CD4-positive, alpha-beta T cell treated with Interleukin-4 for 4 hours (primary cell): Measurements from ENCODE around the gene SSH3.

Experiments
- DNase-seq: peaks from one replicate; pipeline ENCODE4 v3.0.0-alpha.2; 2020

SSH3 gene

GRCh38 chr11:67298786-67299185 lies 4.5 kb upstream of the SSH3 start:
- DNase-seq, result no peak

GRCh38 chr11:67299471-67300191 lies 3.7 kb upstream of the SSH3 start:
- no peak for DNase-seq

GRCh38 chr11:67300256-67300755 lies 3.0 kb upstream of the SSH3 start:
- DNase-seq, result no peak

GRCh38 chr11:67300756-67301312 lies 2.5 kb upstream of the SSH3 start:
- DNase-seq, result no peak

DNA sequence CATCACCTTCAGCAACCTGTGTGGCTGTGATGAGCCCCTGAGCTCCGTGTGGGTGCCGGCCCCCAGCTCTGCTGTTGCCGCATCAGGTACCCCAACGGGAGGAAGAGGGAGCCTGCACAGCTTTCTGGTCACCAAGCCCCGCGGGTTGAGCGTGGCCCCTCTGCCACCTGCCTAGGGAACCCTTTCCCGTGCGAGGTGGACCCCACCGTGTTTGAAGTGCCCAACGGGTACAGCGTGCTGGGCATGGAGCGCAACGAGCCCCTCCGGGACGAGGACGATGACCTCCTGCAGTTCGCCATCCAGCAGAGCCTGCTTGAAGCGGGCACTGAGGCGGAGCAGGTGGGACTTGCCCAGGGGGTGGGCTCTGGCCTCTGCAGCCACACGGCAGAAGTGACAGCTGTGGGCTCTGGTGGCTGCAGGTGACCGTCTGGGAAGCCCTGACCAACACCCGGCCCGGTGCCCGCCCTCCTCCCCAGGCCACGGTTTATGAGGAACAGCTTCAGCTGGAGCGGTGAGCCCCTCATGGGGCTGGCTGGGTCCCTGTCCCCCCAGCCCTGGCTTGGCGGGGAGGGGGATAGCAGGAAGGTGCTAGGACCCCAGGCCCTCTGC lies 1.9 kb upstream of the SSH3 start:
- no peak for DNase-seq

- DNase-seq, result no peak
These were observed 1.3 kb upstream of the SSH3 start for GRCh38 chr11:67301951-67302516.

DNA sequence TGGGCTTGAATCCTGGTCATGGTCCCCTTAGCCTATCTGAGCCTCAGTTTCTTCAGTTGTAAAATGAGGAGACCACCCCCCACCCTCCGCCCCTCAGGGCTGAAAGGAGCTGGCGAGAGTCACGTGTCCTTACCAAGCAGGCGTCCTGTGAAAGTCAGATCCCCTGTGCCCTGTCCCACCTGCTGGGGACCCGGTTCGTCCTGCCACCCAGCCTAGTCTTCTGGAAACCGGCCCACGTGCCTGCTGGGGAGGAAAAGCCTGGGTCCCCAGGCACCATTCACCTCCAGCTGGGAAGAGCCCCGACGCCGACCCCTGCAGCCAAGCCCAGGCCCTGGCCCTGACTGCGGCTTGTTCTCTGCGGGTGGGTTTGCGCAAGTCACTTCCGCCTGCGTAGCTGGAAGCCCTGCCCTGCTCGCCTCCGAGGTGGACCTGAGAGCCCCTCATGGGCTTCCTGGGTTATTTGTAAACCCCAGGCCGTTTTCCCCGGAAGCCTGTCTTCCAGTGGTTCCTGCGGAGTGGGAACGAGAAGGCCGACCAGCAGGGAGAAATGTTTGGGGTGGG lies 679 bp upstream of the SSH3 start:
- no peak for DNase-seq

- DNase-seq, result no peak
These were observed 593 bp downstream of the SSH3 start for GRCh38 chr11:67303835-67304411.

DNA sequence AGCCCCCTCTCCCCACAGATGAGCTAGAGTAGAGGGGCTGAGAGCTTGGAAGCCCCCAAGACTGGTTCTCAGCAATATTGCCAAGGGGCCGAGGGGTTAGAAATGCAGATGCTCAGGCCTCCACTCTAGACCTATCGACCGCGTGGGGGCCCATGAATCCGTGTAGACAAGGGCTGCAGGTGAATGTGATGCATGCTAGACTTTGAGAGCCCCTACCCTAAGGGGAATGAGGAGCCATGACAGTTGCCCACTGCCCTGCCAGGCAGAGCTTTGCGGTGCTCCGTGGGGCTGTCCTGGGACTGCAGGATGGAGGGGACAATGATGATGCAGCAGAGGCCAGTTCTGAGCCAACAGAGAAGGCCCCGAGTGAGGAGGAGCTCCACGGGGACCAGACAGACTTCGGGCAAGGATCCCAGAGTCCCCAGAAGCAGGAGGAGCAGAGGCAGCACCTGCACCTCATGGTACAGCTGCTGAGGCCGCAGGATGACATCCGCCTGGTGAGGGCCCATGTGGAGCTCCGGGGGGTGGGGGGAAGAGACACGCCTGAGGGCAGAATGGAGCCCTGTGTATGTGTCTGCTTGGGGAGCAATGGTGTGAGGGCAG lies 1.3 kb downstream of the SSH3 start:
- DNase-seq, result no peak

GRCh38 chr11:67306769-67307544 lies 3.6 kb downstream of the SSH3 start:
- DNase-seq, result no peak

DNA sequence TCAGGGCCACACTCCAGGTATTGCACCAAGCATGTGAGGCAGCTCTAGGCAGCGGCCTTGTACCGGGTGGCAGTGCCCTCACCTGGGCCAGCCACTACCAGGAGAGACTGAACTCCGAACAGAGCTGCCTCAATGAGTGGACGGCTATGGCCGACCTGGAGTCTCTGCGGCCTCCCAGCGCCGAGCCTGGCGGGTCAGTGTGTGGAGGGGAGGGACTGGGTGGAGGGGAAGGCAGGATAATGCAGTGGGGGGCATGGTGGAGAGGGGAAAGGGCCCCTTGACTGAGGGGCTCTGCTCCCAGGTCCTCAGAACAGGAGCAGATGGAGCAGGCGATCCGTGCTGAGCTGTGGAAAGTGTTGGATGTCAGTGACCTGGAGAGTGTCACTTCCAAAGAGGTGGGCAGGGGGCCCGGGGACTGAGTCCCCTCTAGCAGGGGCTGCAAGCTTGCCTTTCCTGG lies 4.2 kb downstream of the SSH3 start:
- DNase-seq, result no peak

- no peak for DNase-seq
These were observed 4.9 kb downstream of the SSH3 start for GRCh38 chr11:67308031-67308866.

GRCh38 chr11:67309166-67309565 lies 5.8 kb downstream of the SSH3 start:
- no peak for DNase-seq

- DNase-seq, result no peak
These were observed 6.3 kb downstream of the SSH3 start for GRCh38 chr11:67309661-67310061.

DNA sequence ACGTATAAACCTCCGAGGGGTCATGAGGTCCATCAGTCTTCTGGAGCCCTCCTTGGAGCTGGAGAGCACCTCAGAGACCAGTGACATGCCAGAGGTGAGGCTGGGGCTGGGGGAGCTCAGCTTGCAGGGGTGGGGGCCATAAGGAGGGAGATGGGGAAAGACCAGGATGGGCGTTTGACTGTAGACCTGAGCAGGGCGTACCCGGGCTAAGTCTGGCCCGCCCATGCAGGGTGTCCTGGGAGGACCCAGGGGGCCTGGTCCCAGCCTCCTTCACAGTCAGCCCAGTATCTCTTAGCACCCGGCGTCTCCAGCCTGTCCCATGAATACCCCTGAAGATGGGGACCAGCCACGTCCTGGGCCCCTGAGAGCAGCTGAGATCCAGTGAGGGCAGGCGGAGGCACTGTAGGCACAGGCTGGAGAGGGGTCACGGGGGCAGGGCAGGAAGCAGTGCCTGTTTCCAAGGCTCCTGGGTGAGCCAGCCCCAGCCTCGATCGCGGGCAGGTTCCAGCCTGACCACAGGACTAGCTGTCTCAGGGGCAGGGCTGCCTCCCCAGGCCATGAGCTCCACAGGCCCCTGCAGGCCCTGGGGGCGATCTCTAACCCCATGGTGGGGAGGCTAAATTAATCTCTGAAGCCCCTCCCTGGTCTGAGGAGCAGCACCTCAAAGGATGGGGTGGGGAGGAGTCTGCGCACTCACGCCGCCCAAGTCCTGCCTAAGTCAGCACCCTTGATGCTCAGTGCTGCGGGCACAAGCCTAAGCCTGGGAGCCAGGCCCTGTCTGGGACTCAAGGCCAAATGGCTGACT lies 7.1 kb downstream of the SSH3 start:
- no peak for DNase-seq

DNA sequence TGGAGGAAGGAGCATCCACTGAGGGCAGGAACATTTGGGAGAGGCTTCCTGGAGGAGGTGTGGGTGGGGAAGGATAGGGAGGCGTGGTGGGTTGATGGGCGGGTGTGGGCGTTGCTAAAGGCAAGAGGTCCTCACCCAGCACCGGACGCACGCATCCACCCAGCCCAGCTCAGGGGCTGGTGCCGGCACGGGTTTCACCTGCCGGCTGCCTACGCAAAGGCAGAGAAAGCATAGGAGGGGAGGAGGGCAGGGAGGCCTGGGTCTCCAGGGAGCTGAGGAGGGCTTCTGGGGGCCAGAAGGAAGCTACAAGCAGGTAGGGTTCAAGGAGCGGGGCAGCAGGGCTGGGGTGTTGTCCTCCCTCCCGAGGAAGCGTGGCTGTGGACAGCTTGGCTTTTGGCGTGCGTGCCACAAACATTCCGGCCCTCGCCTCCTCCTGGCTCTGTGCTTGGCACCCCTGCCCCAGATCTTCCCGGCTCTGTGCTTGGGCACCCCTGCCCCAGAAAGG lies 7.8 kb downstream of the SSH3 start:
- no peak for DNase-seq

DNA sequence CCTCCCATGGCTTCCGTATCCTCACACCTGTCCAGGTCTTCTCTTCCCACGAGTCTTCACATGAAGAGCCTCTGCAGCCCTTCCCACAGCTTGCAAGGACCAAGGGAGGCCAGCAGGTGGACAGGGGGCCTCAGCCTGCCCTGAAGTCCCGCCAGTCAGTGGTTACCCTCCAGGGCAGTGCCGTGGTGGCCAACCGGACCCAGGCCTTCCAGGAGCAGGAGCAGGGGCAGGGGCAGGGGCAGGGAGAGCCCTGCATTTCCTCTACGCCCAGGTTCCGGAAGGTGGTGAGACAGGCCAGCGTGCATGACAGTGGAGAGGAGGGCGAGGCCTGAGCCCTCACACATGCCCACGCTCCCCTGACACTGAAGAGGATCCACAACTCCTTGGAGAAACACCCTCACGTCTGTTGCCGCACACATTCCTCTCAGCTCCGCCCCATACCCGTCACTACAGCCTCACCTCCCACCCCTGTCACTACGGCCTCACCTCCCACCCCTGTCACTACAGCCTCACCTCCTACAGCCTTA lies 8.3 kb downstream of the SSH3 start:
- no peak for DNase-seq

DNA sequence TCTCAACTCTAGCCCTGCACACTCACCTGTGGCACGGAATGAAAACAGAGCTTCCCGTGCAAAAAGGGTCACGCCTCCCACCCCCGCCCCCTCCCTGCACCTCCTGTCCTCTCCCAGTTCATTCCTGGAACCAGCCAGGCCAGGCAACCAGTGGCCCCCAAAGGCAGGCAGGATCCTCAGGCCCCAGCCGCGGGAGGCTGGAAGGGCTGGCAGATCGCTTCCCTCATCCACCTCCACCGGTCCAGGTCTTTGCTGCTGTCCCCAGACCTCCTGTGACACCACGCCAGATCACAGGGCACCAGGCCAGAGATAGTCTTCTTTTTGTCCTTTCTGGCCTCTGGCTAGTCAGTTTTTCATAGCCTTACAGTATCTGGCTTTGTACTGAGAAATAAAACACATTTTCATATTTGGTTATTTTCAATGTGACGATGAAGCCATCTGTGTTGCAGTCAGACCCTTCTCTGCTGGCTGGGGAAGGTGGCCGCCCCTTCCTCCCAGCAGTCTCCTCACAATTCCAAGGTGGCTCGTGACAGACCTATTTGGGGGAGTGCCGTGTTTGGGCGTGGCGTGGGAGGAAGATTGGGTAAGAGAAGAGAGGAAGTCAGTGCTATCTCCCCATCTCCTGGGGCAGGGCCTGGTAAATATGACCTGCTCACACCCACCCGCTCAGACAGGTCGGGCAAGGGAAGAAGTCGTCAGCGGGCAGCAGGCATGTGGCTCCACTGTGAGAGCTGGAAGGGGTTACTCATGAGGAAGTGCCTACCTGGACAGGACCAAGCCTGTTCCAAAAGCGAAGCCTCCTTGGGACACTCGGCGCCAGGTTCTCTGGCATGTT lies 9.1 kb downstream of the SSH3 start:
- peak; percentile 61 for DNase-seq
